Kasumi-1 (cell line): ENCODE measurements around the gene NINL.
A peak's percentile ranks its signal among the peaks of the same experiment; 100 is the strongest.
"Not testable (repeated sequence)": the region's sequence is repeated elsewhere in the genome, so short reads cannot be mapped to it uniquely, and the experiment has no call there.

Source experiments
- DNase-seq, 2 experiments: peaks; one replicate each; lab custom pipeline; 2025; lab: John Stamatoyannopoulos, UW

NINL gene

GRCh38 chr20:25532015-25532751 is 53.1 kb downstream of the NINL start:
- no peak for DNase-seq

- DNase-seq: no peak
Observed at GRCh38 chr20:25529295-25529951, 55.9 kb downstream of the NINL start.

GRCh38 chr20:25527949-25528348 is 57.4 kb downstream of the NINL start:
- no peak for DNase-seq

- DNase-seq: no peak
Observed at GRCh38 chr20:25526446-25526845, 58.9 kb downstream of the NINL start.

GRCh38 chr20:25525867-25526266 is 59.5 kb downstream of the NINL start:
- peak in 1 of 2 experiments; percentile 9 for DNase-seq

- no peak for DNase-seq
Observed at GRCh38 chr20:25525295-25525694, 60.0 kb downstream of the NINL start.

GRCh38 chr20:25521382-25521781 is 63.9 kb downstream of the NINL start:
- DNase-seq: no peak

- no peak for DNase-seq
Observed at GRCh38 chr20:25517124-25517523, 68.2 kb downstream of the NINL start.

GRCh38 chr20:25514747-25515340 is 70.5 kb downstream of the NINL start:
- DNase-seq: no peak

GRCh38 chr20:25514195-25514594 is 71.1 kb downstream of the NINL start:
- no peak for DNase-seq

GRCh38 chr20:25512709-25513108 is 72.6 kb downstream of the NINL start:
- DNase-seq: no peak

GRCh38 chr20:25511183-25511582 is 74.1 kb downstream of the NINL start:
- no peak for DNase-seq

GRCh38 chr20:25510721-25511120 is 74.6 kb downstream of the NINL start:
- DNase-seq: no peak

- DNase-seq: no peak
Observed at GRCh38 chr20:25510202-25510601, 75.1 kb downstream of the NINL start.

- no peak for DNase-seq
Observed at GRCh38 chr20:25509084-25509483, 76.2 kb downstream of the NINL start.

- no peak for DNase-seq
Observed at GRCh38 chr20:25508083-25508770, 77.1 kb downstream of the NINL start.

GRCh38 chr20:25507385-25508082 is 77.8 kb downstream of the NINL start:
- no peak for DNase-seq

- DNase-seq: no peak
Observed at GRCh38 chr20:25504366-25505135, 80.8 kb downstream of the NINL start.

GRCh38 chr20:25503936-25504335 is 81.4 kb downstream of the NINL start:
- DNase-seq: no peak

- DNase-seq: not testable (repeated sequence)
Observed at GRCh38 chr20:25503051-25503639, 82.2 kb downstream of the NINL start.

GRCh38 chr20:25500880-25501351 is 84.4 kb downstream of the NINL start:
- no peak for DNase-seq
